ENCODE measurements around the gene DTL.

The DTL gene

DNA sequence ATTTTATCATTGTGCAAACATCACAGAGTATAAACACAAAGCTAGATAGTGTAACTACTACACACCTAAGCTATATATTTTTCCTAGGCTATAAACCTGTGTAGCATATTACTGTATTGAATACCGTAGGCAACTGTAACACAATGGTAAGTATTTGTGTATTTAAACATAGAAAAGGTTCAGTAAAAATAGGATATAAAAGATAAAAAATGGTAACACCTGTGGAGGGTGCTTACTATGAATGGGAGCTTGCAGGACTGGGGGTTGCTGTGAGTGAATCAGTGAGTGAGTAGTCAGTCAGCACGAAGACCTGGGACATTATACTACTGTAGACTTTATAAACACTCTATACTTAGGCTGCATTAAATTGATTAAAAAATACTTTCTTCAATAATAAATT lies 4.1 kb downstream of the DTL start:
- DNase-seq, result no peak

DNA sequence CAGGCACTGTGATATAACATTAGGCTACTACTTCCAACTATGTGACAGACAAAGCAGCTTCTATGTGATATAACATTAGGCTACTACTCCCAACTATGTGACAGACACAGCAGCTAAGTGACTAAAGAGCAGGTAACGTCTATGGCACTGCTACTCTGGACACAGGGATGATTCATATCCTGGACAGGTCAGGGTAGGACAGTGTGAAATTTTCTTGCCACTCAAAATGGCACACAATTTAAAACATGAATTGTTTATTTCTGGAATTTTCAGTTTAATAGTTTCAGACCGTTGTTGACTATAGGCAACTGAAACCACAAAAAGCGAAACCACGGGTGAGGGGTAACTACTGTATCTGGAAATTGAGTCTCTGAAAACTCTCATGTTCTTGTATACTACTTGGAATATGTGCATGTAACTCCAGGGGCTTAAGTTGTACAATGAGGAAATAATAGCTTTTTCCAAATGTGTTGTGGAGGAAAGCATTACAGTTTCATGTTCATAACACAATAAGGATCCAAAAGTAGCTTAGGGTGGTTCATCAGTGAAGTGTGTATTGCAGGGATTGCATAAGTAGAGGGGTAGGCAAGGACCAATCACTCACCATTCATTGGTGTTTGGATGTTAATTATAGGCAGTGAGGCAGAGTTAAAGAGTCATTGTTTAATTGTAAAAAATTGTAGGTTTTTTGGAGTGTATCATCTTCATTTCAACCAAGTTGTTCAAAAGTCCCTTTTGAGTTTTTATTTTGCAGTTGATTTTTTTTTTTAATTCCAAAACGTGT lies 5.3 kb downstream of the DTL start:
- no peak for DNase-seq

DNA sequence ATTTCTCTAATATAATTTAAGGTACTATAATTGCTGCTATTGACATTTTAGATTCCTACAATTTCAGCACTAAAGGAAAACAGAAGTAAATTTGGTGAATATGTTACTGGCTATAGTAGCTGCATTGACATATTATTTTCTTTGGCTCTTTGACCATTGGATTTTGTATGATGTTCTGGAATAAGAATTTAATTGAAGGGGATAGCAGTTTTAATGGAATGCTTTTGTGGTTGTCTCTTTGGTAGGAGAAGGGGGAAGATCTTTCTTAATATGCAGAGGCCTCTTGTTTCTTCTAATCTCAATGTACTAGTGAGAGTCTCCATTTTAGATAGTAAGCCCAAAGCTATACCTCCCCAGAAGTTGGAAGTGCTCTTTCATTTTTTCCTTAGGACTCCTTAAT lies 6.9 kb downstream of the DTL start:
- no peak for DNase-seq

DNA sequence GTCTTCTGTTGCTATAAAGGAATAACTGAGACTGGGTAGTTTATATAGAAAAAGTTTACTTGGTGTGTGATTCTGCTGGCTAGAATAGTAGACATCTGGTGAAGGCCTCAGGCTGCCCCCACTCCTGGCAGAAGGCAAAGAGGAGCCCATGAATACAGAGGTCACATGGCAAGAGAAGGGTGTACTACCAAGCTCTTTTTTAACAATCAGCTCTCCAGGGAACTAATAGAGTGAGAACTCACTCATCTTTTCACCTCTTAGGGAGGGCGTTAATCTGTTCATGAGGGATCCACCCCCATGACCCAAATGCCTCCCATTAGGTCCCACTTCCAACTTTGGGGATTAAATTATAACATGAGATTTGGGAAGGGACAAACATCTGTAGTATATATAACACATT lies 9.3 kb downstream of the DTL start:
- DNase-seq, result no peak

DNA sequence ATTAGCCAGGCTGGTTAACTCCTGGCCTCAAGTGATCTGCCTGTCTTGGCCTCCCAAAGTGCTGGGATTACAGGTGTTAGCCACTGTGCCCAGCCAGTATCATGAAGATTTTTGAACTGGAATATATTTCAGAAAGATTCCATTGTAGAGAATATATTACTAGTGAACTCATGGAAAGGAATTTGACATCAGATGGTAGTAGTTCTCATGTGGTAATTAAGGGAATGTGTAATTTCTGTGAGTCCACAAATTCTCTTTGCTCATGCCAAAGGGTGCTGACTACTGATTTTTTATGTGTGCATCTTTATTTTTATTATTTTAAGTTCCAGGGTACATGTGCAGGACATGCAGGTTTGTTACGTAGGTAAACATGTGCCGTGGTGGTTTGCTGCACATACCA lies 10.4 kb downstream of the DTL start:
- DNase-seq, result no peak

DNA sequence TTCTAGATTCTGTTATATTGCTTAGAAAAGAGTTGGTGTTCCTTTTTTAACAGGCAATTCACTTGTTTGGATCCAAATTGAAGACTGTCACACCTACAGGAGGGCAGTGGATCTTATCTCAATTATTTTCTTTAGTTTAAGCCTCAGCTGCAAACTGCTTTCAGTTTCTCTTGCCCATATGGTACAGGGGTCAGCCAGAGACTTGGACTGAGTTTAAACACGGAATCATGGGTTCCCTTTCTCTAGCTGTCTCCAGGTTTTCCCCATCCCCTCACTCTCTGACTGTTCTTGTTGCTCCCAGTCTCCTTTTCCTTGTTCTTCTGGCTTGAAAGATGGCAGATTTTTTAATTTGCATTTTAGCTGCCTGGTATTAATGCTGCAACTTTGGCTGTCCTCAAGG lies 18.4 kb downstream of the DTL start:
- DNase-seq, result no peak

DNA sequence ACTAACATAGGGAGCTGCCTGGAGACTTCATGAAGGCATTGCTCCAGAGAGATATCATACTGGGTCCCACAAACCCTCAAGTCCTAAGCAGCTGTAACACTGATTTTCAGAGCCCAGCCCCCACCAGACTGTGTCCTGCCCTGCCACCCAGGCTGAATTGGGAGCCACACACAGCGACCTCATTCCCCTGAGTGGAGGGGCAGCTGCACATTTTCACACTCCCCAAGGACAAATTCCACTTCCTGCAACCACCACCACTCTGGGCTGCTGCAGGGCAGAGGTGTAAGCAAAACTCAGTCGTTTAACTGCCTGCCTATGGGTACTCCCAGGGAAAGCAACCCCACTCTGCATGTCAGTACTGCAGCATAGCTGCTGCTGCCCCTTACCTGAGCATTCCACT lies 19.8 kb downstream of the DTL start:
- no peak for DNase-seq

DNA sequence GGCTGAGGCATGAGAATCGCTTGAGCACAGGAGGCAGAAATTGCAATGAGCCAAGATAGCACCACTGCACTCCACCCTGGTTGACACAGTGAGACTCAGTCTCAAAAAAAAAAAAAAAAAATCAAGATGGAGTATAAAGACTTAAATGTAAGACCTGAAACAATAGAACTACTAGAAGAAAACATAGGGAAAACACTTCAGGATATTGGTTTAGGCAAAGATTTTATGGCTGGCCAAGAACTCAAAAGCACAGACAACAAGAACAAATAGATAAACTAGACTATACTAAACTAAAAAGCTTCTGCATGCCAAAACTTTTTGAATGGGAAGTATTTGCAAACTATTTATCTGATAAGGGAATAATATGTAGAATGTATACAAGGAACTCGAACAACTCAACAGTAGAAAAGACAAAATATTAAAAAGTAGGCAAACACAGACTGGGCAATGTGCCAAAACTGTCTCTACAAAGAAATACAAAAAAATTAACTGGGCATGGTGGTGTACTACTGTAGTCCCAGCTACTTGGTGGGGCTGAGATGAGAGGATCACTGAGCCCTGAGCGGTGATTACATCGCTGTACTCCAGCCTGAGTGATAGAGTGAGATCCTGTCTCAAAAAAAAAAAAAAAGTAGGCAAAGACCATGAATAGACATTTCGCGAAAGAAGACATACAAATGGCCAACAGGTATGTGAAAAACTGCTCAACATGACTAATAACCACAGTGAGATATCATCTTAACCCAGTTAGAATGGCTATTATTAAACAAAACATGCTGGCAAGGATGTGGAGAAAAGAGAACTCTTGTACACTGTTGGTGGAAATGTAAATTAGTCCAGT lies 25.3 kb downstream of the DTL start:
- no peak for DNase-seq

DNA sequence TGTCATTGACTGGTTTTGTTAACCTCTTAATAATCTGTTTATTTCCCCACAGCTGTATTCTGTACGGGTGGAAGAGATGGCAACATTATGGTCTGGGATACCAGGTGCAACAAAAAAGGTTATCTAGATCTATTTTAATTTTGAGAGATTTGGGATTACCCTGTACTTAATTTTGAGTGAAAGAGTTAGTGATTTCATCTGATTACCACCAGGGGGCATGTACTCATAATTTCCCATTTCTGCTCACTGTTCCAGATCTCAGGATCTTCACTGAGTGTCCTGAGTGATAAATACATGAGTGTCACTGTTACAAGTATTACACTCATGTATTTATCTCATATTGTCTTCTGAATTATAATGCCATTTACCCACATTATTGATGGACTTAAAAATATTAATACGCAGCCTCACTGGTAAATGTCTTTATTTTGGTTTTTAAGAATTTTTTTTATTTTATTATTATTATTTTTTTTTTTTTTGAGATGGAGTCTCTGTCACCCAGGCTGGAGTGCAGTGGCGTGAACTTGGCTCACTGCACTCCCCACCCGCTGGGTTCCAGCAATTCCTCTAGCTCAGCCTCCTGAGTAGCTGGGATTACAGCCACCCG lies 27.4 kb downstream of the DTL start:
- no peak for DNase-seq

DNA sequence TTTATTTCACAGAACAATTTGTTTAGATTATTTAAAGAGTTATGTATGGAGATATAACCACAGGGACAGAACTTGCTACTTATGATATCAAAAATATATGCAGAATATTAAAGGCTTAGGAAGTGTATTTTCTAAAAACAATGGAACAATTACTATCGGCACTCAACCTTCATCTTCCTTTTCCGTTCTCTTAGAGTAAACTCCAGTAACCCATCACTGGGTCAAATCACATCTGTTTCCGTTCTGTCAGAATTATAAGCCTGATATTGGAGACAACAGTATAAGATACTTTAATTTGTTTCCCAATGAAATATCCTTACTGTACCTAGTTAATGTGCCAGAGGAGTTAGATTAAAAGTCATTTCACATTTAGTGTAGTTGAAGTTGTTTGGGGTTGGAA lies 32.2 kb downstream of the DTL start:
- no peak for DNase-seq

DNA sequence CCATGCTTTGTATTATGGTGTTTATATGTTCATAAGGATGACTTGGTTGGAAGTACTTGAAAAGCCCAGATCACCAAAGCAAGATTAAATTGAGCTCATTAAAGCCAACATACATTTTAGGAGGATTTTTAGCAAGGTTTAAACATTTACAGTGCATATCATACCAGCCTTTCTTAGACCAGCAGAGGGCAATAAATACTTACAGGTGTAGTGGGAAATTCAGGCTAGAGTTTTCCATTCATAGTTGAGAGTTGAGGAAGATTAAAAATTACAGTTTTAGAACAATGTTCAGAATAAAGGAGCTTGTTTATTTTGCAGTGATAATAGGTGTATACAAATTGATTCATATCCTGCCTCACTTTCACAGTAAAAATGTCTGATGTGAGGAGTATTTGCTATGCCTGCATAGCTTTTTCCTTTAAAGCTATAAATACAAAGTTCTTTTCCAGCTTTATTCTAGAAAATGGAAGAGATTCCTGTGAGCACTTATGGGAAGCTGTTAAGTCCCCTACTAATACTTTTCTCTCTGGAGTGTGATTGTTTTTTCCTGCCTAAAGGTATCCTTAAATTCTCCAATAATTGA lies 35.3 kb downstream of the DTL start:
- DNase-seq, result no peak

DNA sequence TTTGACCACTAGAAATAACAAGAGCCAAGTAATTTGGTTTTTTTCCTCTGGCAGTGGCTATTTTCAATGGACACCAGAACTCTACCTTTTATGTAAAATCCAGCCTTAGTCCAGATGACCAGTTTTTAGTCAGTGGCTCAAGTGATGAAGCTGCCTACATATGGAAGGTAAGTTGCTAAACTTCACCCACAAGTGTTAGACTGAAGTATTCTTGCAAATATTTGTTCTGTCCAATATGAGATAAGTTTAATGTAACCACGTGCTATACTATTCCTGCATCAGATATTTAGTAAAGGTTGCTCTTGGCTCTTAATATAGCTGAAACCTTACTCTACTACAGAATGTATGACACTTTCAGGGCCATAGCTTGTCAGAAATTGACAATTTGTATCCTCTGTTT lies 36.5 kb downstream of the DTL start:
- no peak for DNase-seq

DNA sequence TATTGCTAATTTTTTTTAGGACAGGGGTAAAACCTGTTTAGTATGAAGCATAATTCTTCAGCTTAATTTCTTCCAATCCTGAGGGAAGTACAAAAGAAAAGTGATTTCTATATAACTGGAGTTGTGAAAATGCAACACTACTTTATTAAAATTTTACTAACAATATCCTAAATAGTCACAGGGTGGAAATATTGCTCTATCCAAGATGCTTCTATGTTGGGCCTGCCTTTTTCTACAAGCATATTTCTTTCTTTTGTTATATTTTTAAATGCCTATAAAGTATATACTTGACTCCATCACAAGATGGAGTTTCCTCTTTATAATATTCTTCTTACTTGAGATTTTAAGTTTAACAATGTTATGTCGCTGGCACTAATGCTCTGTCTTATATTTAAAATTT lies 37.9 kb downstream of the DTL start:
- no peak for DNase-seq

DNA sequence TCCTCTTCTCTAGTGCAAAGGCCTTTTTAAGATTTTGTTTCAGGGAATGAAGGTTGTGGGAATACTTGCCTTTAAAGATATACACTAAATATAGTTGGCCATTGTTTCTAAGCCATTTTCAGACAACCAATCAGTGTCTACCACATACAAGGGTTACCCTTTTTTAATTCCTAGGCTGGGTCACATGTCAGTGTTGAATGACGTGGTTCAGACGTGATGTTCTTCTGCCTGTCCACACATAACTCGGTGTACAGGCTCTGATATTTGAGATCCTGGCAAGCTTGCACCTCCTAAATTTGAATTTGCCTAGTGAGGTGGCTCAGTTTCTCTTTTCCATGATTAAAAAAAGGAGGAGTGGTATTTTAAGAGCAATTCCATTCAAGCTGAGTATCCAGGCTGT lies 38.8 kb downstream of the DTL start:
- DNase-seq, result no peak

DNA sequence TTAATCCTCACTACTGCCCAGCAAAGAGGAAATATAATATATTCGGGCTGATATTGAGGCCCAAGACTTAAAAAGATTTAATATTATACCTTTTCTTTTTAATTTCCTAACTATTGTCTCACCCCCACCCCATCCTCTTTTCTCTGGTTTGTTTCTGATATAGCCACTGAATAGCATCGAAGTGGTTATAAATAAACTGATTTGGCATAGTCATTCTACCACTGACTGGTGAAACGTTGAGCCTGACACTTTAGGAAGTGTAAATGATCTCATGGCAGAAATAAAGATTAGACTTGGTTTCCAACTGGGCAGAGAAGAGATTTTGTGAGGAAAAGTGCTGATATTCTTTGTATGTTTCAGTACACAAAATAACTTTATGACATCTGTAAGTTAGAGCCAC lies 39.3 kb downstream of the DTL start:
- DNase-seq, result no peak

DNA sequence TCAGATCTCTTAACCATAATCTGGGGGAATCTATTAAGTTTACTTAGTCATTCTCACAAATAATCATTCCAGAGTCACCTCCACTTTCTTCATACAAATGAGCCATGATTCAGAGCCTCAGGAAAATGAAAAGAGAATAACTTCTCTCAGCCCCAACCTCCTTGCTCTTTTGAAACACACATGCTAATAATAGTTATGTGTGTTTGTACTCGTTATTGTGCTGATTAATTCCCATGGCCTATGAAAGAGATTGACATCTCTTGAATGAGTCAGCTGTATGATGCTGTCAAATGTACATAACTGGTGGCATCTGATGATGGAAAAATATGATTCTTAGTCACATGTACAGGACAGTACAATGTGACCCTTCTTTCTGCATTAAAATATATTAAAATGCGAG lies 41.5 kb downstream of the DTL start:
- DNase-seq, result no peak

DNA sequence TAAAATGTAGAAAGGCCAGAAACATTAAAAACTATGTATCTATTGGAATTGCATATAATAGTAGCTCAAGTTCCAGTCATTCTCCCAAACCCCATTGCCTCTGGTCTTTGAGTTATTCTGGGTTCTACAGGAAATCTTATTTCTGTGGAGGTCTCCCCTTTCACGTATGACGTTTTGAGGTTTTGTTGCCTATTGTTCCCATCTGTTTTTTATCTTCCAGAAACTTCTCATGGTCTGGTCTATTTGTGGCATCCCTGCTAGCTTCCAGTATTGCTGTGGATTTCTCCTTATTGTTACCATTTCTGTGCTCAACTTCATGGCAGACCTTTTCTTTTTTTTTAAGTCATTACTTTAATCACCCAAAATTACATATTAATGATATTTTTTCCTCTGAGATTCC lies 43.3 kb downstream of the DTL start:
- no peak for DNase-seq

DNA sequence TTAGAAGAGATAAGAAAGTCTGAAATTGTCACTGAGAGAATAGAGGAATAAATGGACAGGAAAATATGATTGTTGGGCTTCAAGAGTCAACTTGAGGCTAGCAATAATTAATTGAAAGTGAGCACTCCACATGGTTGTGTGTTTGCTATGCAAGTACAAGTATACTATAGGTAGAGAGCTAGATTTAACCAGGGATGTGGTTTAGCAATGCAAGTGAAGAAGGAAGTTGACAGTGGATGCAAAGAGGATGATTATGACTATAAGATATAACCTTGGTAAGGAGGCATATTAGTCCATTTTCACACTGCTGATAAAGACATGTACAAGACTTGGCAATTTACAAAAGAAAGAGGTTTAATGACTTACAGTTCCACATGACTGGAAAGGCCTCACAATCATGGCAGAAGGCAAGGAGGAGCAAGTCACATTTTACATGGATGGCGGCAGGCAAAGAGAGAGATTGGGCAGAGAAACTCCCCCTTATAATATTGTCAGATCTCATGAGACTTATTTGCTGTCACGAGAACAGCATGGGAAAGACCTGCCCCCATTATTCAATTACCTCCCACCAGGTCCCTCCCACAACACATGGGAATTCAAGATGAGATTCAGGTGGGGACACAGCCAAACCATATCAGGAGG lies 47.3 kb downstream of the DTL start:
- no peak for DNase-seq

DNA sequence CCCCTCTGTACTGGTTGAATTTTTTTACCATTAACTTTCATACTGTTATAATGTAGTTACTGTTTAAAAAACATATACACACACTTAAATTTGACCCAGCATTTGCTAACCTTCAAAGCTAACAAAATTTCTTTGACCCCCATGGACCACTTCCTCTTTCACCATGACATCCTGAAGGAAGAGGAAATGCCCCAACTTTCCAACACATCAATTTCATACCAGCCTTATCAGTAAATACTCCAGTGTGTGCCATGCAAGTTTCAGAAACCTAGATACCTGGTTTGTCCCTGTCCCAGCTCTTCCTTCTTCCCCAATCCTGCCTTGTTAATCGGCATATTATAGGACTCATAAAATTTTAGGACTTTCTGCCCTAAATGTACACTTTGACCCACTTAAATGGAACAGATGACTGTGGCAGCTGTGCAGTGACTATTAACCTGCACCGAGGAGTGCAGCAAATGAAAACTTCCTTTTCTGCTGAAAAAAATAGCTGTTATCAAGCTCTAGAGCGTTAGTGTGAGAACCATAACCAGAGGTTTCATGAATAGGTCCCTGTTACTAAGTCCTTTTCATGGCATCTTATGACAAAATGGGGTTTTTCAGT lies 54.1 kb downstream of the DTL start:
- DNase-seq, result no peak

DNA sequence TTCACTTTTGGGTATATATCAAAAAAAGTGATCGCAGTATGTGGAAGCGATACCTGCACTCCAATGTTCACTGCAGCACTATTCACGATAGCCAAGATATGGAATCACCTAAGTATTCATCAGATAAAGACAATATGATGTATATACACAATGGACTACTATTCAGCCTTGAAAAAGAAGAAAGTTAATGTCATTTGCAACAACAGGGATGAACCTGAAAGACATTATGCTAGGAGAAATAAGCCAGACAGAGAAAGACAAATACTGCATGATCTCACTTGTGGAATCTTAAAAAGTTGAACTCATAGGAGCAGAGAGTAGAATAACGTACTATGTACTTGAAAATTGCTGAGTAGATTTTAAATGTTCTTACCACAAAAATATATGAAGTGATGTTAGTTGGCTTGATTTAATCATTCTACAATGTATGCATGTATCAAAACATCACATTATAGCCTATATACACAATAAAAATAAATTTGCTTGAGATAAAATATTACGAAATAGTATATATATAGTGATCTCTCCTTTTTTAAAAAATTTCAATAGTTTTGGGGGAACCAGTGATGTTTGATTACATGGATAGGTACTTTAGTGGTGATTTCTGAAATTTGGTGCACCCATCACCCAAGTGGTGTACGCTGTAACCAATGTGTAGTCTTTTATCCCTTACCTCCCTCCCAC lies 56.0 kb downstream of the DTL start:
- DNase-seq, result no peak

DNA sequence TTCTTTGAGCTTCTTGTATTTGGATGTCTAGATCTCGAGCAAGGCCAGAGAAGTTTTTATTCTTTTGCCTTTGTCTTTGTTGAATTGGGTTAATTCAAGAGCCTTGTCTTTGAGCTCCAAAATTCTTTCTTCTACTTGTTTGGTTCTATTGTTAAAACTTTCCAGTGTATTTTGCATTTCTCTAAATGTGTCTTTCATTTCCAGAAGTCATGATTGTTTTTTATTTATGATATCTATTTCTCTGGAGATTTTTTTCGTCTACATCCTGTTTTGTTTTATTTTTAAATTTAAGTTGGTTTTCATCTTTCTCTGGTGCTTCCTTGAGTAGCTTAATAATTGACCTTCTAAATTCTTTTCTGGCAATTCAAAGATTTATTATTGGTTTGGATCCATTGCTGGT lies 61.8 kb downstream of the DTL start:
- no peak for DNase-seq

DNA sequence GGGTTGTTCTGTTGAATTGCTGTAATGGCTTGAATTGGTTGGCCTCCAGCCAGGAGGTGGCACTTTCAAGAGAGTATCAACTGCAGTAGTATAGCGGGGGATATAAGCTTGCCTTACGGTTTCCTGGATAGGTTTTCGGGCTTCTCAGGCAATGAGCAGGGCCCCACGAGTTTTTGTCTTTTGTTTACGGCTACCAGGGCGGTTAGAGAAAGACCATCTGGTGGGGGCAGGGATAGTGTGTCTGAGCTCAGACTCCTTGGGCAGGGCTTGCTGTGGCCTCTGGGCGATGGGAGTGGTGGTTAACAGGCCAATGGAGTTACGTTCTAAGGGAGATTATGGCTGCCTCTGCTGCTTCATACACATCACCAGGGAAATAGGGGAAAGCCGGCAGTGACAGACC lies 62.8 kb downstream of the DTL start:
- no peak for DNase-seq
